DOHH2 (cell line): Measurements from ENCODE around the gene SLC2A9.

Experiments
- H3F3A ChIP-seq: fragments of 200-600 bp; sonication (generic), shearing (Covaris generic); 2 replicates; pipeline ENCODE4 v1.6.0; 2016; ENCODE audit warnings: antibody characterized with exemption, mild to moderate bottlenecking; ENCODE audit not compliant: control insufficient read depth, insufficient read depth
- H3K27ac ChIP-seq: fragments of 200-600 bp; sonication (generic); 2 replicates; pipeline ENCODE4 v1.5.1; 2014; ENCODE audit warnings: low read depth, mild to moderate bottlenecking, low read length, moderate library complexity
- H3K27me3 ChIP-seq: fragments of 200-600 bp; sonication (generic); 2 replicates; pipeline ENCODE4 v1.6.1; 2014; ENCODE audit warnings: mild to moderate bottlenecking, low read length, mixed read lengths; ENCODE audit not compliant: control insufficient read depth
- H3K36me3 ChIP-seq: fragments of 200-600 bp; sonication (generic); 2 replicates; pipeline ENCODE4 v1.6.1; 2014; ENCODE audit warnings: mild to moderate bottlenecking, low read length, moderate library complexity, mixed read lengths; ENCODE audit not compliant: control insufficient read depth
- H3K4me1 ChIP-seq: fragments of 200-600 bp; sonication (generic); 2 replicates; pipeline ENCODE4 v1.6.1; 2014; ENCODE audit warnings: mild to moderate bottlenecking, low read length, mixed read lengths; ENCODE audit not compliant: control insufficient read depth
- H3K4me2 ChIP-seq: fragments of 200-600 bp; sonication (generic); 2 replicates; pipeline ENCODE4 v1.6.0; 2014; ENCODE audit warnings: mild to moderate bottlenecking, low read length, moderate library complexity
- H3K4me3 ChIP-seq: fragments of 200-600 bp; sonication (generic); 2 replicates; pipeline ENCODE4 v1.5.1; 2014; ENCODE audit warnings: mild to moderate bottlenecking, low read length, mixed read lengths
- H3K79me2 ChIP-seq: fragments of 200-600 bp; sonication (generic); 2 replicates; pipeline ENCODE4 v1.6.1; 2014; ENCODE audit warnings: mild to moderate bottlenecking, low read length, mixed read lengths; ENCODE audit not compliant: control insufficient read depth
- H3K9me2 ChIP-seq: fragments of 200-600 bp; sonication (generic); replicated peaks from 2 replicates; pipeline ENCODE4 v1.6.1; 2014; ENCODE audit warnings: mild to moderate bottlenecking, low read length, mixed read lengths; ENCODE audit not compliant: control insufficient read depth
- H3K9me3 ChIP-seq: fragments of 200-600 bp; sonication (generic); 2 replicates; pipeline ENCODE4 v1.6.1; 2014; ENCODE audit warnings: antibody characterized with exemption, low read length, mixed read lengths; ENCODE audit not compliant: control insufficient read depth, insufficient read depth
- H4K20me1 ChIP-seq: fragments of 200-600 bp; sonication (generic); 2 replicates; pipeline ENCODE4 v1.6.0; 2014; ENCODE audit warnings: low read depth, mild to moderate bottlenecking, antibody characterized with exemption, low read length, moderate library complexity; ENCODE audit not compliant: control insufficient read depth, insufficient read depth
- EZH2phosphoT487 ChIP-seq: fragments of 200-600 bp; sonication (generic); IDR thresholded peaks from 2 replicates; pipeline ENCODE4 v1.6.1; 2017; ENCODE audit warnings: borderline replicate concordance, mild to moderate bottlenecking, antibody characterized with exemption, low read length, moderate library complexity, mixed read lengths
- TF ChIP-seq, protein P1 (sequence below): fragments of 200-600 bp; sonication (generic); IDR thresholded peaks from one replicate; pipeline ENCODE4 v1.5.1; 2014; ENCODE audit warnings: antibody characterized with exemption, mild to moderate bottlenecking, low read depth, low read length; ENCODE audit not compliant: poor library complexity, severe bottlenecking

SLC2A9 gene

DNA sequence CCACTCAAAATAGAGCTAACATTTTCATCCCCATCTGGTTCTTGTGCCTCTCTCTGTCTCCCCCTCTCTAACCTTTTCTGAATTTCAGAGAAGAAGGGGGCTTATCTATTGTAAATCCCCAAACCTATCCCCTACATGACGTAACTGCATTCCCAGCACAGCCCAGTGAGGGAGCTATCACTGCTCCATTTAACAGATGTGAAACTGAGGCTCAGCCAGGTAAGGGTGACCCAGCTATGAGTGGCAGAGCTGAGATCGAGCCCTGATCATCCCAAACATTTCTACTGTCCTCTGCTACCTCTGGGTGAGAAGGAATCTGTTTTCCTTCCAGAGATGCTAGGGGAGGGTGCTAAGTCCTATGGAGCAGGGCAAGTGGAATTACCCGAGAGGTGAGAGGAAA lies 107.5 kb downstream of the SLC2A9 start:
- Histone ChIP-seq H3K4me3 (no peak overlapping the region), H3K9me3 (no peaks in the 10 kb centered on the region), H3K27ac (no peak overlapping the region), H3K4me1 (no peaks in the 10 kb centered on the region), H4K20me1 (no peaks in the 10 kb centered on the region), H3K79me2 (no peaks in the 10 kb centered on the region), H3K36me3 (no peaks in the 10 kb centered on the region), H3K9me2 (no peaks in the 10 kb centered on the region), H3K27me3 (no peaks in the 10 kb centered on the region), H3K4me2 (no peak overlapping the region), H3F3A (no peaks in the 10 kb centered on the region)
- TF ChIP-seq, protein P1, sequence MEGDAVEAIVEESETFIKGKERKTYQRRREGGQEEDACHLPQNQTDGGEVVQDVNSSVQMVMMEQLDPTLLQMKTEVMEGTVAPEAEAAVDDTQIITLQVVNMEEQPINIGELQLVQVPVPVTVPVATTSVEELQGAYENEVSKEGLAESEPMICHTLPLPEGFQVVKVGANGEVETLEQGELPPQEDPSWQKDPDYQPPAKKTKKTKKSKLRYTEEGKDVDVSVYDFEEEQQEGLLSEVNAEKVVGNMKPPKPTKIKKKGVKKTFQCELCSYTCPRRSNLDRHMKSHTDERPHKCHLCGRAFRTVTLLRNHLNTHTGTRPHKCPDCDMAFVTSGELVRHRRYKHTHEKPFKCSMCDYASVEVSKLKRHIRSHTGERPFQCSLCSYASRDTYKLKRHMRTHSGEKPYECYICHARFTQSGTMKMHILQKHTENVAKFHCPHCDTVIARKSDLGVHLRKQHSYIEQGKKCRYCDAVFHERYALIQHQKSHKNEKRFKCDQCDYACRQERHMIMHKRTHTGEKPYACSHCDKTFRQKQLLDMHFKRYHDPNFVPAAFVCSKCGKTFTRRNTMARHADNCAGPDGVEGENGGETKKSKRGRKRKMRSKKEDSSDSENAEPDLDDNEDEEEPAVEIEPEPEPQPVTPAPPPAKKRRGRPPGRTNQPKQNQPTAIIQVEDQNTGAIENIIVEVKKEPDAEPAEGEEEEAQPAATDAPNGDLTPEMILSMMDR: no peak

DNA sequence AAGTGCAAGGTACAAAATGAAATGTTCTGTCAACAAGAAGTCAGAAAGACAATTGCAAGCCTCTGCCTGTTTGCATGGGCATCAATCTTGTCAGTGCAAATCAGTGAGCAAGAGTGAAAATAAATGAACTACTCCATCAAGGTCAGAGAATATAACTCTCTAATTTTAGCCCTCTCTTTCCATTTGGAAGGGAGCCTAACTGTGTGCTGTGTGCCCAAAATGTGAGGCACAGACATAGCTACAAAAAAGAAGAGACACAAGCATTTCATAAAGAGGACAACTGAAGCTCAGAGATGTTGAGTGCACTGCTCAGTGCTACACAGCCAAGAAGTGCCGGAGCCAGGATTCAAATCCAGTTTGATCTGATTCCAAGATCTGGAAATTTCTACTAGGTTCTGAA lies 114.3 kb downstream of the SLC2A9 start:
- H3K4me3 ChIP-seq: no peak overlapping the region
- H3K36me3 ChIP-seq: no peaks in the 10 kb centered on the region
- H3K27me3 ChIP-seq: no peaks in the 10 kb centered on the region

DNA sequence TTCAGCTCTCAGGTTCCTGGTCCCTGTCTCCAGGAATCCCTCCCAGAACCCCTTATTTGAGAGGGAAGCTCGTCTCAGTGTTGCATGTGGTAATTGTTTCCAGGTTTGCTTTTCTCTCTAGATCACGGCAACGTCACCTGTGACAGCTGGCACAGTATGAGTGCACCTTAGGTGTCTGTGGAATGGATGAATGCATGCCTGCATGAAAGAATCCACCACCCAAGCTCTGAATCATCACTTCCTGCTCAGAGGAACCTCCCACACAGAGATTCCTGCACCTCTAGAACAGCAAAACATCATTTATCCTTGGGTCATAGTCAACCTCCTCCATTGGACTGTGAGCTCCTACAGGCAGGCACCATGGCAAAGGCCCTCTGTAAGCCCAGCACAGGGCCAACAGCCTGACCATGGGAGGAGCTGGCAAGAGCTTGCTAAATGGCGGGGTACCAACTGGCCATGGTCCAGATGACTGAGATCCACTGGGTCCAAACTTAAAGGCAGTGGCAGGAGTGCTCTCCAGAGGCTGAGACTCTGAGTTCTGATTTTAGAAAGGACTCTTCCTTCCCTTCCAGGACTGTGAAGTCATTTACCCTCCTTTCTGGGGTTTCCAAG lies 116.2 kb downstream of the SLC2A9 start:
- H3K4me2 ChIP-seq: no peak overlapping the region
- H3K27ac ChIP-seq: no peak overlapping the region
- no peaks in the 10 kb centered on the region for H3K4me1 ChIP-seq
- no peak for TF ChIP-seq EZH2phosphoT487
- H3F3A ChIP-seq: no peaks in the 10 kb centered on the region
- no peaks in the 10 kb centered on the region; the same call in 1 of the 2 replicates for H3K27me3 ChIP-seq
- no peaks in the 10 kb centered on the region for H3K9me2 ChIP-seq
- H3K4me3 ChIP-seq: no peak overlapping the region
- H4K20me1 ChIP-seq: no peaks in the 10 kb centered on the region
- no peaks in the 10 kb centered on the region for H3K79me2 ChIP-seq
- no peaks in the 10 kb centered on the region for H3K9me3 ChIP-seq
- H3K36me3 ChIP-seq: no peaks in the 10 kb centered on the region

More for the DNA sequence above, 114.3 kb downstream of the SLC2A9 start:
- TF ChIP-seq, protein P1: no peak
- TF ChIP-seq EZH2phosphoT487: no peak
- no peak overlapping the region for H3K4me2 ChIP-seq
- no peaks in the 10 kb centered on the region for H4K20me1 ChIP-seq
- H3K4me1 ChIP-seq: no peaks in the 10 kb centered on the region
- H3K9me2 ChIP-seq: no peaks in the 10 kb centered on the region
- no peaks in the 10 kb centered on the region for H3F3A ChIP-seq
- no peaks in the 10 kb centered on the region for H3K79me2 ChIP-seq
- no peaks in the 10 kb centered on the region for H3K9me3 ChIP-seq
- no peak overlapping the region for H3K27ac ChIP-seq

DNA sequence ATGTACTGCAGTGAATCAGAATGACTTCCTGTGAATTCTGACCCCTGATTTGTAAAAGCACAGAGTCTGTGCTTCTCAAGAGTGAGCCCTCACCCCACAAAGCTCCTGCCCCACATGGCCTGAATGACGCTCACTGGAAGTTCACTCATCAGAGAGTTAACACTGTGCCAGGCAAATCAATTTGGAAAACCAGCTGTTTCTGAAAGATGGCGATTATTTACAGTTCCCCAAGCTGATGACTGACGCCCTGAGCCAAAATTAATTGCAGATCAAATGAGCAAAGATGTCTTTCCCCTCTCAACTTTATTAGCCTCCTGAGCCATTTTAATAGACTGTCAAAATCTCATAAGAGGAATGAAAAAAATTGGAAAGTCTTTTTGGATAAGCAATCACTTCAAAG lies 118.0 kb downstream of the SLC2A9 start:
- H3K9me3 ChIP-seq: no peaks in the 10 kb centered on the region
- no peaks in the 10 kb centered on the region for H3K36me3 ChIP-seq
- H3K27ac ChIP-seq: no peak overlapping the region
- no peaks in the 10 kb centered on the region for H3F3A ChIP-seq
- H3K4me3 ChIP-seq: no peak overlapping the region
- no peaks in the 10 kb centered on the region for H4K20me1 ChIP-seq
- H3K27me3 ChIP-seq: peaks cover 3% of the 10 kb centered on the region; the same call in 1 of the 2 replicates
- no peaks in the 10 kb centered on the region for H3K9me2 ChIP-seq
- H3K79me2 ChIP-seq: no peaks in the 10 kb centered on the region
- no peaks in the 10 kb centered on the region for H3K4me1 ChIP-seq
- TF ChIP-seq, protein P1: no peak
- TF ChIP-seq EZH2phosphoT487: no peak
- no peak overlapping the region for H3K4me2 ChIP-seq
